GM10847 (cell line): ENCODE results near the gene C16orf96.

Source experiments
- POLR2A ChIP-seq: IDR thresholded peaks from 2 replicates; pipeline ENCODE4 v1.6.1; 2011; ENCODE audit not compliant: insufficient read length; ENCODE audit errors: extremely low read depth

Gene C16orf96

DNA sequence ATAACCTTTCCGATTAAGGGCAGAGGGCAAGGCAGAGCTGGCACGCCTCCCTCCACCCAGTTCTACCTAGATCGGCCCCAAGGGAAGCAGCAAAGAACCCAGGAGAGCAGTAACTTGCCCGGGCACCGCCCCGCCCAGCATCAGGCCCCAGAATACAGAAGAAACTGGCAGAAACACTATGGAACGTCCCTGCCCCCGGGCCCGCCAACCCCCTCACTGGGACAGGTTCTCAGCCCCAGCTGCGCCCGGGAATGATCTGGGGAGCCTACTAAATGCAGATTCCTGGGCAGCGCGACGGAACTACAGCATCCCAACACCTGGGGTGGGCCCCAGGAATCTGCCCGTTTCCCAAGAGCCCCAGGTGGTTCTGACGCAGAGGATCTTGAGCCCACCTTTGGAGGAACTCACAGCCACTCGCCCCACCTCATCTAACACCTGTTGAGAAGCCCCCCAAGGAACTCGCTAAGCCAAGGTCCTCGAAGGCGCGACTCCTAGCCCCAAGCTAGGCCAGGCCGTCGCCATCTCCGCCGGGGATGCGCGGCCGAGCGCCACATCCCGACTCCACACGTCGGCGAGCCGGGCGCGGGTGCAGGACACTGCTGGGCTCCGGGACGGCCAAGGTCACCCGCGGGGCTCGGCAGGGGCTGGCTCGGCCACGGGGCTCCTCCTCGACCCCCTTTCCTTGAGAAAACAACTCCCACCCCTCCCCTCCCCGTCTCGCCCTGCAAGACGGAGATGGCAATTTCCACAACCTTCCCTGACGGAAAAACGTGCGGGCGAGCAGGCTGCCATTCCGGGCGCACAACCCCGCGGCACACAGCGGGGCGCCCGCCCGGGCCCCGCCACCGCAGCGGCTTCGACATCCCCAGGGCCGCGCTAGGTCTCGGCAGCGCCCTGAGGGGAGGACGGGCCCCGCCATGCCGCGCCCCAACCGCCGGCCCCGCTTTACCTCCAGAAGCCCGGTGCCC, 18.5 kb upstream of the C16orf96 start:
- no peak for TF ChIP-seq POLR2A

DNA sequence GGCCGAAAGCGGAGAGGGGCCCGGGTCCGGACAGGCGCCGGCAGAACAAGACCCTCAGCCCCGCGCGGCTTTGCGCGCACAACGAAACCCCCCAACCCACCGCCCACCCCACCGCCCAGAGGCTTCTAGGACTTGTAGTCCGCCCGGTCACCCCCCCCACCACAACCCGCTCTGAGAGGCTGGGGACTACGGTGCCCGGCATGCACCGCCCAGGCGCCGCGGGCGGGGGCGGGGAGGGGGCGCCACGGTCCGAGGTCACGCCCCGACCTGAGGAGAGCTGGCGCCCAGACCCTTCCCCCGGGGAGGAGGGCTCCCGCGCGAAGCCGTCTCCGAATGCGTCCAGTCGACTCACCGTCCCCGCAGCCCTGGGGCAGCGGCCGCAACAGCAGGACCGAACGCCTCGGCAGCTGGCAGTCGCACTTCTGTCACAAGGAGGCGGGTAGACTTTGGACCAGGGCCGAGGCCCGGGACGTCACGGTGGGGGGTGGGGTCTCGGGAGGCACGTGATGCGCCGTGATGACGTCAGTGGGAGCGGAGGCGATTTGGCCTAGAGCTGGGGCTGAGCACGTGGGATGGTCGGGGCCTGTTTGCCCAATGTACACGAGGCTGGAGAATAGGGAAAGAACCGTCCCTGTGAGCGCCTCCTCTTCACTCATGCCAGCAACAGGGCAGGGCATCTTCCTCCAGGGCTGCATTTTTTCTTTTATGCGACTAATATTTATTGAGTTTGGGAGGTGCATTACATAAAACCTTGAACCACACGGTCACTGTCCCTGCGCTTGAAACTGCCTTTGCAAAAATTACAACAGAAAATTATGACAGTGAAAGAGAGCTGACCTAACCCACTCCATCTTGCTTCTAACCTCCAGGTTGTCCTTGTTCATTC, 17.5 kb upstream of the C16orf96 start, which contains the start of gene CDIP1:
Gene CDIP1, minus strand, starts transcription at position 424 of the 886 bp plus-strand sequence. CDS start 24,643 bp downstream, outside the sequence.
- TF ChIP-seq POLR2A, result peak; percentile 88

DNA sequence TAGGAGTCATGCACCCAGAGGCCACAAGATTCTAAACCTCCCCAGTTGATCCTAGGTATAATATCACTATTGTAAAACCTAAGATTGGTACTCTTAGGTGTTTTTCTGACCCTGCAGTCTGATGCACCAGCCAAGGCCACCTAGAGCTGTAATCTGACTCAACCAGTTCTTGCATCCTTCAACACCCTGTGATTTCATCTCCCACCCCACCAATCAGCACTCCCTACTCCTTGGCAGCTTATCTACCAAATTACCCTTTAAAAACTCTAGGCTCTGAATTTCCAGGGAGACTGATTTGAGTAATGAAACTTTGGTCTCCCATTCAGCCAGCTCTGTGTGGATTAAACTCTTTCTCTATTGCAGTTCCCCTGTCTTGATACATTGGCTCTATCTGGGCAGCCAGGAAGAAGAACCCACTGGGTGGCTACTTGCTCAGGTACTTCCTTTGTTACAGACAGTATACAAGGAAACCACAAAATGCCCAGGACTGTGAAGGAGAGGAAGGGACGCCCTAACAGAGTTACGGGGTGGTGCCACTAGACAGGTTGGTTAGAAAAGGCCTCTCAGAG, 16.3 kb upstream of the C16orf96 start:
- TF ChIP-seq POLR2A, result no peak

DNA sequence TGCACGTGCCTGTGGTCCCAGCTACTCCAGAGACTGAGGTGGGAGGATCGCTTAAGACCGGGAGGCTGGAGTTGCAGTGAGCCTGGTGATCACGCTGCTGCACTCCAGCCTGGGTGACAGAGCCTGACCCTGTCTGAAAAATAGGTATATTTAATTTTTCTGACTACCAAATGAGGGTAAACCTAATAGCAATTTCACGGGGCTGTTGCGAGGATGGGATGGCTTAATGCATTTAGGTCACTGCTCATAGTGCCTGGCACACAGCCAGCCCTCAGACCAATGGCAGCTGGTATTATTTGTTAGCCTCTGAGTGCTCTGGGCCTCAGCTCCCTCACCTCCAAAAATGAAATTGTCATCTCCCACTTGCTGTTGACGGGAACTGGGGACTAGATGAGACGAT, 11.7 kb upstream of the C16orf96 start:
- no peak for TF ChIP-seq POLR2A

DNA sequence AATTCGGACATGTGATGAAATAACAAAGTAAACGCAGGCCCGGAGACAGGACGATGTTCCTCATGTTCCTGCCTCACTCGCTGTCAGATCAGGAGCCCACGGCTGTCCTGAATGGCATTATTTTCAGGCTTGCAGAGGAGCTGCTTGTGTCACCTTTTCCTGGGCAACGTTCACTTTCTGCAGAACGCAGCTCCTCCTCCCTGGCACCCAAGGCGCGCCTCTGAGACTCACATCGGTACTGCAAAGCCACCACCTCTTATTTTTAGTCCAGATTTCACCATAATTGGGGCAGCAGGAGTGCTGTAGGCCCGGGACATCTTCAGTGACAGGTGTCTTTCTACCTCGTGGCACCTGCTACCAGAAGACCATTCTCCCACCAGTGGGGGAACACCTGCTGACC, 8.0 kb upstream of the C16orf96 start:
- TF ChIP-seq POLR2A, result no peak

DNA sequence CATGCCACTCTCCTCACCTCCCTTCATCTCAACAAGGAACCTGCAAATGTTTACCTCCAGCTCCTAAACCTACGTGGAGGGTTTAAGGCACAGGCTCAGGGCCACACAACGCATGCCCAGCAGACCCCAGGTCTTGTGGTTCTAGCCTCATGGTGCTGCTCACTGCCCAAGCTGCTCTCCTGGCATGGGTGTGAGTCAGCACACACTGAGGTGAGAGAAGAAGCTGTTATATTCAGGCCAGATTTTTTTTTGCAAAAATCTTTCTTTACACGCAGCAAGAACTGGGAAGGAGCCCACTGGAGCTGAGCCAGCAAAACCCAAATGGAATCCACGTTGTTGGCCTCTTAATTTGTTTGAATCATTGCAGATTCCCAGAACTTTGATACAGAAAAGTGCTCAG, 5.5 kb upstream of the C16orf96 start:
- no peak for TF ChIP-seq POLR2A

DNA sequence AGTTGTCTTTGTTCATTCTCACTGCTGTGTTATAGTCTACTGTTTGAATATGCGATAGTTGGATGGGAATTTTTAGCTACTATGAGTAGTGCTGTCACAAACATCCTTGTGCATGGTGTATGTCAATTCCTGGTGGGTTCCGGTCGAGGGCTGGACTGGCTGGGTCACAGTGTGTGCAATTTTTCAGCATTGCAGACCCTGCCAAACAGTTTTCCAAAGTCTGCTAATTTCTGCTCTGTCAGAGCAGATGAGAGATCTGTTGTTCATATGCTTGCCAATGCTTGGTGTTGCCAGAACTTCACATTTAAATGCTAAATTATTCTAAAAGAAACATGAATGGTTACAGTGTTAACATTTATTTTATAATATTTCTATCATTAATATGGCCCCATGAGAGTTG, 3.6 kb upstream of the C16orf96 start:
- no peak for TF ChIP-seq POLR2A

DNA sequence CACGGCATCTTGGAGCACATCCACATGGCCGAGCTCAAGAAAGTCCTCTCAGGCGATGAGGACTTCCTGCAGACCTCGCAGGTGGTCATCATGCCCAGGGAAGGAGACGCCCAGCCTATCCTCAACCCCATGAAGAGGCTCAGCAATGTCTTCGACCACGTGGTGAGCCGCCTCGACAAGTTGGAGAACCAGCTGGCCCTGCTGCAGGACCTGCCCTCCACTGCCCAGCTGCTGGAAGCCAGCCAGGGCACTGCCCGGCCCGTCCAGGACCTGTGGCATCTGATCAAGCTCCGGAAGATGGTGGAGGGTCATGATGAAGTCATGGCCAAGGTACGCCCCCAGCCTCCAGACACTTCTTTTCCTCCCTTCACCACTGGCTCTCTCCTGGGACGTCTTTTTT, 440 bp downstream of the C16orf96 start:
- no peak for TF ChIP-seq POLR2A

DNA sequence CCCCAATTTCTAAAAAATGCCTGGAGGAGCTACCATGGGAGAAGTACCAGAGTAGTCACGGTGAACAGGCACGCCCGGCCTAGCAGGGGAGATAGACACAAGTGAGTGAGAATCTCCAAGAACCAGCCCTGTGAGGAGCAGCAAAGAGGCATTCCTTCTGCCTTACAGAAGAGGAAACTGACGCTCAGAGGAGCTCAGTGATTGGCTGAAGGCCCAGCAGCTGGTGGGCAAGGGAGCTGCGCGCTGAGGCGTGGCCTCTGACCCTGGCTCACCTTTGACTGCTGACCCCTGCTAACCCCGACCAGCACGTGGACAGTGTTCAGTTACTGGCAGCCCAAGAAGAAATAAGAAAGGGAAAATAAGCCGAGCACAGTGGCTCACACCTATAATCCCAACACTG, 1.8 kb downstream of the C16orf96 start:
- no peak for TF ChIP-seq POLR2A

DNA sequence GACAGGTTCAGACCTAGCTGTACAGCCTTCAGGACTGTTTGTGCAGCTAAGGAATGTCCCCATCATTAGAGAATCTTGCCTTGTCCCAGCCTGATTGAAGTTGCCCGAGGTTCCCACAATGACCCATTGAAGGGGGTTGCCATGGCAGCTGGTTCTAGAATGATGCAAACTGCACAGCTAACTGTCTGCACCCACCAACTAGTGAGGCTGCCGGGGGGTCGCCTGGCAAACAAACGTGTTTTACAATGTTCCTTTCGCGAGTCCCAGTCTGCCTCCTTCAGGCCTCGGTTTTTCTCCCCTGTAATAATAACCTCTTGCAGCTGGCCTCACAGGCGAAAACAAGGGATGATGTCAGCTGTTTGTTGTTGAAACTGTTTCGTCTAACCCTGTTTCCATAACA, 5.5 kb downstream of the C16orf96 start:
- no peak for TF ChIP-seq POLR2A

DNA sequence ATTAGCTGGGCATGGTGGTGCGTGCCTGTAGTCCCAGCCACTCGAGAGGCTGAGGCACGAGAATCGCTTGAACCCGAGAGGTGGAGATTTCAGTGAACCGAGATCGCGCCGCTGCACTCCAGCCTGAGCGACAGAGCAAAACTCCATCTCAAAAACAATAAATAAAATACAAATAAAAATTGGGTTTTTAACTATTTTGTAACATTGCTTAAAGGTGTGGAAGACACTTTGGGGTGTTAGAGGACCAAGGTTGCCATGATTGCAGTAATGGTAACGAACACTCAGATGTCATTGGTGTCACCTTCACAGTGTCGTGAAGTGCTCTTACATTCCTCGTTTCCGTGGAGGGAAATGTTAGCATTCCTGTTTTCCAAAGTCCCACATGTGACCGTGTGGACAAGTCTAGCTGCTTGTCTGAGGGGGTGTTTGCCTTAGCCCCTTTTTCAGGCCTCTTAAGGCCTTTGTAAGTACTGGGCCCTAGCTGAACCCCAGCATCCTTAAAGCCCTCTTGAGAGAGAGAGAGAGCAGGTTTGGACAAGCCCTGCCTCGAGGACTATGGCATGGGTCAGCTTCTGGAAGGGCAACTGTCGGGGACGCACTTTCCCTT, 8.6 kb downstream of the C16orf96 start:
- TF ChIP-seq POLR2A, result no peak

DNA sequence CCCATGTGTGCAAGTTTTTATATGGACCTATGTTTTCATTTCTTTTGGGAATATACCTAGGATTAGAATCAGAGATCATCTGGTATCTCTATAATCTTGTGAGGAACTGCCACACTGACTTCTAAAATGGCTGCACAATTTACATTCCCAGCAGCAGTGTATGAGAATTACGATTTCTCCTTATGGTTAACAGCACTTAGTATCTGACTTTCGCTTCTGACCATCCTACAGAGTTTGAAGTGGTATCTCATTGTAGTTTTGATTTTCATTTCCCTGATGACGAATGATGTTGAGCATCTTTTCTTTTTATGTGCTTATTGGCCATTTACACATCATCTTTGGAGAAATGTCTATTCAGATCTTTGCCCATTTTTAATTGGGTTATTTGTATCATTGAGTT, 10.0 kb downstream of the C16orf96 start:
- TF ChIP-seq POLR2A, result no peak

DNA sequence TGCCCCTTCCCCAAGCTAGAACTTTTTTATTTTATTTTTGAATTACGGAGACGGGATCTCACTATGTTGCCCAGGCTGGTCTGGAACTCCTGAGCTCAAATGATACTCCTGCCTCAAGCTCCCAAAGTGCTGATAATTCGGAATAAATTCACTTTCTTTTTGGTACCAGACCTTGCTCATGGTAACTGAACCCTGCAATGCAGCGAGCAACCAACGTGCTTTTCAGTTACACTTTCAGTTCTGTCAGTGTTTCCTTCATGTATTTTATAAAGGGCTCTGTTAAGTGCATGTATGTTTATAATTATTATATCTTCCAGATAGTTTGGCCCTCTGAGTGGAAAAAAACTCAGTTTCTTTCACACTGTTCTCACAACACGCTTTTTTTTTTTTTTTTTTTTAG, 13.9 kb downstream of the C16orf96 start:
- no peak for TF ChIP-seq POLR2A

DNA sequence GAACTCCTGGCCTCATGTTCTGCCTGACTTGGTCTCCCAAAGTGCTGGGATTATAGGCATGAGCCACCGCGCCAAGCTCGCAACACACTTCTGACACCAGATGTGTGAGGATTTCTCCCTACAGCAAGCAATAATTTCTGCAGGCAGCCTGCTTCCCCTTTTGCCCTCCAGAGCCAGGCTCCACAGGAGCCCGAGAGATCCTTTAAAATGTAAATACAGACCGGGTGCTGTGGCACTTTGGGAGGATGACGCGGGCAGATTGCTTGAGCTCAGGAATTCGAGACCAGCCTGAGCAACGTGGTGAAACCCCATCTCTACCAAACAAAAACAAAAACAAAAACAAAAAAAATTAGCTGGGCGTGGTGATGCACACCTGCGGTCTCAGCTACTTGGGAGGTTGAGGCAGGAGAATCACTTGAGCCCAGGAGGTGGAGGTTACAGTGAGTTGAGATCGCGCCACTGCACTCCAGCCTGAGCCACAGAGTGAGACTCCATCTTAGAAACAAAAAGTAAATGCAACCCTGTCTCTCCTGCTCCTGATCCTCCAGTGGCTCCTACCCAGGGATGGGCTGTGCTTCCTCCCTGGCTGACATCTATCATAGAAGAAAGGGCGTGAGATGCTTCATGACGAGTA, 14.7 kb downstream of the C16orf96 start:
- no peak for TF ChIP-seq POLR2A

DNA sequence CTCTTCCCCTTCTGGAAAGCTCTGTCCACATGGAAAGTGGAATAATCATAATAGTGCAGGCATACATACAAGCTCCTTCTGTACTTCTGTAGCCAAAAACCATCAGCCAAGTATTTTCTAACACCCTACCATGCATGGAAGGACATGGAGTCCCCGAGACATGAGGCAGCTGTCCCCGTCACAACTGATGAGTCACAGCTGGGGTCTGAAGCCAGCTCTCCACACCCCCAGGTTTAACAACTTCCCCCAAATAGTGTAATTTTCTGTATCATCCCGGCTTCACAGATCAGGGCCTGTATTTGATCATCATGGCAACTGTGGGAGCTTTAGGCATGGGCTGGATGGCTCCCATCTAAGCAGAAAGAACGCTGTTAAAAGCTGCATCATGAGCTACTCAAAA, 16.6 kb downstream of the C16orf96 start:
- no peak for TF ChIP-seq POLR2A
